WERI-Rb-1 (cell line): ENCODE measurements around the gene NKRF.
A peak's percentile ranks its signal among the peaks of the same experiment; 100 is the strongest.

ENCODE experiments used
- DNase-seq: peaks from one replicate; pipeline ENCODE4 v3.0.0-alpha.2; 2020
- H3K27ac ChIP-seq: fragments of 250-450 bp; sonication (Bioruptor Pico); 2 replicates; pipeline ENCODE4 v1.5.1; 2020; ENCODE audit warnings: mild to moderate bottlenecking, moderate library complexity
- H3K27me3 ChIP-seq: fragments of 250-450 bp; sonication (Bioruptor Pico); 2 replicates; pipeline ENCODE4 v1.5.1; 2021; ENCODE audit warnings: mild to moderate bottlenecking, low read depth, moderate library complexity; ENCODE audit not compliant: insufficient read depth, severe bottlenecking
- H3K36me3 ChIP-seq: fragments of 250-450 bp; sonication (Bioruptor Pico); 2 replicates; pipeline ENCODE4 v1.5.1; 2020; ENCODE audit warnings: mild to moderate bottlenecking, moderate library complexity
- H3K4me3 ChIP-seq: 2 replicates; pipeline ENCODE4 v1.5.1; 2011; ENCODE audit warnings: low read depth, mild to moderate bottlenecking, control low read depth, low read length
- H3K9me3 ChIP-seq: fragments of 250-450 bp; sonication (Bioruptor Pico); 2 replicates; pipeline ENCODE4 v1.5.1; 2021; ENCODE audit warnings: mild to moderate bottlenecking, moderate library complexity; ENCODE audit not compliant: severe bottlenecking
- TF ChIP-seq, protein P1 (sequence below): IDR thresholded peaks from 2 replicates; pipeline ENCODE4 v1.5.1; 2011; ENCODE audit warnings: low read depth, mild to moderate bottlenecking, control low read depth, inconsistent platforms, low read length

Gene NKRF

DNA sequence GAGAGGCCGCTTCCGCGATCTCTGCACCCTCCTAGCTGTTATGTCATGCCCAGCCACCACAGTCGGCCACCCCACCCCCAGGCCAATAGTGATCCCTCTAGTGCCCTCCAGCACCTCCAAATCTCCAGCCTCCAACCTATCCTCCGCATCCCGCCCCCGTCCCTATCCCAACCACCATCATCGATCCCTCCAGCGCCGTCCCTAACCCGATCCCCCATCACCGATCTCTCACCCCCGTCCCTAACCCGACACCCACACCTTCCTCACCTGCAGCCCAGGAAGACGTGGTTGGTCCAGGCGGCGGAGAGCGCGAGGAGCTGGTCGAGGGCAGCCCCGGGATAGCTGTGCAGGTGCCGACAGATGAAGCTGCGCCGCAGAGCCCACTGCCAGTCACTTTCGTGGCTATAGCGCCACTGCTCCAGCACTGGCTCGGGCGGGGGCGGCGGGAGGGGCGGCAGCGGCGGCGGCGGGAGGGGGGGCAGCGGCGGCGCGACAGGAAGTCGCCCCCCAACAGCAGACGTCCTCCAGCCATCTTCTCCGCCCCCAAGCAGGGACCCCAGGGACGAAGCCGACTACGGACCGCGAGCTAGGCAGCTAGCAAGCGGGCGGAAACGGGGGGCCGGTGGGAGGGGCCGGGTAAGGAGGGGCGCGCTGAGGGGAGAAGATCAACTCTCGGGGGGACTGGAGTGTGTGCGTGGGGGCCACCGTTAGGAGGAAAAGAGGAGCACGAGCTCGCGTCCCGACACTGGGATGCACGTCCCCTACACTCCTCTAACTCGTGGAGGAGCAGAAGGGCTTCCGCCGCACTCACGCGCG, 552 bp downstream of the NKRF start:
- Histone ChIP-seq H3K36me3 (no peaks in the 10 kb centered on the region), H3K27ac (peak overlapping the region; percentile 68), H3K9me3 (no peaks in the 10 kb centered on the region), H3K4me3 (peak overlapping the region; percentile 74), H3K27me3 (peaks cover 20% of the 10 kb centered on the region)
- TF ChIP-seq, protein P1, sequence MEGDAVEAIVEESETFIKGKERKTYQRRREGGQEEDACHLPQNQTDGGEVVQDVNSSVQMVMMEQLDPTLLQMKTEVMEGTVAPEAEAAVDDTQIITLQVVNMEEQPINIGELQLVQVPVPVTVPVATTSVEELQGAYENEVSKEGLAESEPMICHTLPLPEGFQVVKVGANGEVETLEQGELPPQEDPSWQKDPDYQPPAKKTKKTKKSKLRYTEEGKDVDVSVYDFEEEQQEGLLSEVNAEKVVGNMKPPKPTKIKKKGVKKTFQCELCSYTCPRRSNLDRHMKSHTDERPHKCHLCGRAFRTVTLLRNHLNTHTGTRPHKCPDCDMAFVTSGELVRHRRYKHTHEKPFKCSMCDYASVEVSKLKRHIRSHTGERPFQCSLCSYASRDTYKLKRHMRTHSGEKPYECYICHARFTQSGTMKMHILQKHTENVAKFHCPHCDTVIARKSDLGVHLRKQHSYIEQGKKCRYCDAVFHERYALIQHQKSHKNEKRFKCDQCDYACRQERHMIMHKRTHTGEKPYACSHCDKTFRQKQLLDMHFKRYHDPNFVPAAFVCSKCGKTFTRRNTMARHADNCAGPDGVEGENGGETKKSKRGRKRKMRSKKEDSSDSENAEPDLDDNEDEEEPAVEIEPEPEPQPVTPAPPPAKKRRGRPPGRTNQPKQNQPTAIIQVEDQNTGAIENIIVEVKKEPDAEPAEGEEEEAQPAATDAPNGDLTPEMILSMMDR = no peak
- peak; percentile 35 for DNase-seq

DNA sequence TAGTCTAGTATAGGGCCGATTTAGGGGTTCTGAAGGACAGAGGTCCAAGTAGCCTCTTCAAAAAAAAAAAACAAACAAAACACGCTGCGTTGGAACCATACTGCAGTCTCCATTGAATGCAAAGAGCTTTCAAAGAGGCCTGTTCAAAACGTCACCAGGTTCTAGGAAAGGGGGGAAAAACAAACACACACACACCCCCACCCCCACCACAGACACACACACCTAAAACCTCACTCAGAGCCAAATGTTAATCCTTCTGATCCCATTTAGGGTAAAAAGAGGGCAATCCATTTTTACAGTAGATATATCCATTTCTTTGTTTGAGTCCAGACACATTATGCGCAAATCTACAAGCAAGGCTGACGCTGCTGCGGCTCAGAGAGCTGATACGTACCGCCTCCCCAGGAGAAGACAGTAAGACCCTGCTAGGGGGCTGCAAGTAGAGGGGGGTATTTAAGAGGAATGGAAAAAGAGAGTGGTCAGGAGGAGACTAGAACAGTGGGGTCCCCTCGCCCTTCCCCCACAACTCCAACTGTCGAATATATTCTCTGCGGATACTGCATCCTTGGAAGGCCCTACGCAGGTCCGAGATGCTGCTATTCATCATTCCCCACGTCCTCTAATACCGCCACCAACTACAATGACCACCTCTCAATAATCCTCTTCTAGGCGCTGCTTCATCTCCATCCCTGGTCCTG, 1.3 kb downstream of the NKRF start:
- no peaks in the 10 kb centered on the region for H3K36me3 ChIP-seq
- H3K9me3 ChIP-seq = no peaks in the 10 kb centered on the region
- peaks cover 20% of the 10 kb centered on the region for H3K27me3 ChIP-seq
- H3K27ac ChIP-seq = no peak overlapping the region
- TF ChIP-seq, protein P1 = no peak
- H3K4me3 ChIP-seq = peak overlapping the region; percentile 52
- no peak for DNase-seq

DNA sequence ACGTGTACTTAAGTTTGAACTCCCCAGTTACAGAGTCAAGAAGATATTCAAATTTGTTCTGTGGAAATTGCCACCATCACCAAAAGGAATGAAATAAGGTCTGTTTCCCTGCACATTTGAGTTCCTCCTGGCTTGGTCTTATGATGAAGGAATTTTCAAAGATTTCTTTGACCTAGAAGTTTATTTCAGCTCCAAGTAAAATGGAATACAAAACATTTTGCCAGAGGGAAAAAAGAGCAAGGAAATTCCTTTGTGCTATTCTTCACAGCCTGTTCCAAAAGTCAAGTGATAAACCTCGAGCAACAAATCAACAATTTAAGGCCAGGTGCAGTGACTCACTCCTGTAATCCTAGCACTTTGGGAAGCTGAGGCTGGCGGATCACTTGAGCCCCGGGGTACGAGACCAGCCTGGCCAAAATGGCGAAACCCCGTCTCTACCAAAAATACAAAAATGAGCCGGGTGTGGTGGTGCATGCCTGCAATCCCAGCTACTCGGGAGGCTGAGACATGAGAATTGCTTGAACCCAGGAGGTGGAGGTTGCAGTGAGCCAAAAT, 3.4 kb downstream of the NKRF start:
- H3K4me3 ChIP-seq = no peak overlapping the region
- no peak for DNase-seq
- TF ChIP-seq, protein P1 = no peak
- H3K9me3 ChIP-seq = no peaks in the 10 kb centered on the region
- H3K27me3 ChIP-seq = peaks cover 12% of the 10 kb centered on the region
- no peak overlapping the region for H3K27ac ChIP-seq
- no peaks in the 10 kb centered on the region for H3K36me3 ChIP-seq

DNA sequence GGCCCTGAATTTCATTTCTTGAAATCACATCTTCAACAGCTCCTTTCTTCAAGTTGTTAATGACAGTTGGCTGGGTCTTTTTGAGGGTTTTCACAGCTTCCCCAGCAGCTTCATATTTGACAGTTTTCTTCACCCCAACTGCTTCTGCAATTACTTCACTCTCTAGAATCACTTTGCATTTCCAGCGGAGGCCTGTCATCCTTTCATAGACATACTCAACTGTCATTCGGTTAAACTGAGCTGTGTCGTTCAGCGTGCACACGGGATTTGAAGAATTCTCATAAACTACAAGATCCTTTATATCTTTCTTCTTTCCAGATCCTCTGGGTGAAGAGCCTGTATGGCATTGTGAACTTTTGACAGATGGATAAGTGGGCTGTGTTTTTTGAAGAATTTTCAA, 16.4 kb downstream of the NKRF start:
- DNase-seq = no peak
- H3K27me3 ChIP-seq = peaks cover 7% of the 10 kb centered on the region
- no peak overlapping the region for H3K4me3 ChIP-seq
- no peaks in the 10 kb centered on the region; the same call in 1 of the 2 replicates for H3K36me3 ChIP-seq
- TF ChIP-seq, protein P1 = no peak
- H3K9me3 ChIP-seq = no peaks in the 10 kb centered on the region
- no peak overlapping the region for H3K27ac ChIP-seq

DNA sequence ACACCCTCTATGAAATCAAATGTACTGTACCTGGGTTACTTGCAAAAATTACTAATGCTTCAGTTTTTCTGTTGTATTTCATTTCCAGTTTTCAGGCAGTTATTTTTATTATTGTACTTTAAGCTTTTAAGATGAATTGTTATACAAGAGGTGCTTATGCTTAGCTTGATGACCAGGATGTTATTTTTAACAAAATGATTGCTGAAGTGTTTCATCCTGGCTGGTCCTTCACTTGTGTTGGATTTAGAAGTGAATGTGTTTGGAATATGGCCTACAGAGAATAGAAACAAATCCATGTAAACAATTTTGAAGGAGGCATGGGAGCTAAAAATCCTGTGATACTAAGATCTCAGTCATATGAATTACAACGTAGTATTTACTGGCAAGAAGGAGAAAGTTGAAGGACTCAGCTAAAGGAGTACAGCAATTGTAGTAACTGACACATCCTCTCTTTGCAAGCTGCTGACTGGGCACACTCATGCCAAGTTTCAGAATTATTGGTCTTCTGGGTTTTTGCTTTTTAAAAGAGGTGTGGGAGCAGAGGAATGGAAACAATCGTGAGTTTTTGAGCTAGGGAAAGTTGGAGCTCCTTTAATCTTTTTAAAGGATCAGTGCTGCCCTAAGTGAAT, 22.7 kb downstream of the NKRF start:
- no peak overlapping the region for H3K27ac ChIP-seq
- H3K36me3 ChIP-seq = no peaks in the 10 kb centered on the region; the same call in 1 of the 2 replicates
- TF ChIP-seq, protein P1 = no peak
- H3K27me3 ChIP-seq = peaks cover 7% of the 10 kb centered on the region
- H3K9me3 ChIP-seq = no peaks in the 10 kb centered on the region
- no peak overlapping the region for H3K4me3 ChIP-seq
- no peak for DNase-seq
